Tibial nerve (tissue), 4 donors: ENCODE results near the gene CROCC2. TPM values are rescaled to one million over a fixed set of nuclear protein-coding genes. Genes with fewer than 3 reads are reported as not detected.

Source experiments
- DNase-seq, 2 donors: peaks; one replicate each; pipeline ENCODE4 v3.0.0-alpha.2; 2019; ENCODE audit warnings: low spot score in 2 of 2
- H3K27ac ChIP-seq, 4 donors: fragments of 200-600 bp; sonication (generic) in 3 of 4; one replicate each; pipeline ENCODE4 v1.5.1; 2017 to 2019; ENCODE audit warnings: mild to moderate bottlenecking in 1 of 4
- H3K27me3 ChIP-seq, 2 donors: fragments of 200-600 bp; sonication (generic) in 1 of 2; one replicate each; pipeline versions ENCODE4 v1.5.1 to v1.6.0; 2017 to 2019
- H3K36me3 ChIP-seq, 3 donors: fragments of 200-600 bp; sonication (generic); one replicate each; pipeline ENCODE4 v1.5.1; 2018 to 2019
- H3K4me1 ChIP-seq, 4 donors: fragments of 200-600 bp; sonication (generic) in 3 of 4; one replicate each; pipeline ENCODE4 v1.5.1; 2017 to 2019
- H3K4me3 ChIP-seq, 4 donors: fragments of 200-600 bp; sonication (generic) in 3 of 4; one replicate each; pipeline ENCODE4 v1.5.1; 2017 to 2019; ENCODE audit warnings: mild to moderate bottlenecking in 1 of 4, moderate library complexity in 1 of 4
- H3K9me3 ChIP-seq, 4 donors: fragments of 200-600 bp; sonication (generic) in 3 of 4; one replicate each; pipeline ENCODE4 v1.5.1; 2017 to 2019
- EP300 ChIP-seq, 2 donors: sonication (generic); formaldehyde crosslinking; IDR thresholded peaks; one replicate each; pipeline ENCODE4 v1.6.1; 2017; ENCODE audit warnings: antibody characterized with exemption in 2 of 2, mild to moderate bottlenecking in 1 of 2
- POLR2A ChIP-seq, 2 donors: fragments of 450-650 bp; IDR thresholded peaks; one replicate each; pipeline ENCODE4 v1.6.1; 2017; ENCODE audit warnings: antibody characterized with exemption in 2 of 2, mild to moderate bottlenecking in 2 of 2, moderate library complexity in 2 of 2
- WGBS, 2 donors: methylation state at CpG; one replicate each; pipeline ENCODE4 v1.1.5; 2018; 5-methylcytosine and 5-hydroxymethylcytosine counted together
- total RNA-seq, 4 donors: library from RNA; depleted of rRNA; stranded (reverse); fragments of >200 nt; gene quantifications; one replicate each; pipeline ENCODE4 v1.1.0, GENCODE V29; 2016
- TF ChIP-seq, protein P1 (sequence below), 5 experiments: fragments of 200-600 bp in 3 of 5; fragments of 450-650 bp in 2 of 5; sonication (generic) in 3 of 5; IDR thresholded peaks; one replicate each; pipeline ENCODE4 v1.5.1; 2016 to 2019; ENCODE audit warnings: antibody characterized with exemption in 5 of 5, mild to moderate bottlenecking in 3 of 5, moderate library complexity in 2 of 5

Gene CROCC2
- total RNA-seq, 4 donors from 2014 or later = 0.44 to 1.2 TPM; not detected in 2

- Histone ChIP-seq H3K4me3 (no peak overlapping the region), H3K36me3 (no peaks in the 10 kb centered on the region), H3K9me3 (peaks cover 0 to 23% (median 1%) of the 10 kb centered on the region in 4 donors), H3K27me3 (no peaks in the 10 kb centered on the region), H3K4me1 (peaks cover 0 to 1% (median 0%) of the 10 kb centered on the region in 4 donors), H3K27ac (no peak overlapping the region)
- no peak for DNase-seq
- TF ChIP-seq POLR2A (IDR thresholded peaks at IDR 0.05) = no peak
- WGBS, 2 donors = 85 to 87% methylated on average over 7 of the region's 7 CpGs
Observed at GRCh38 chr2:240927390-240927781, 21.2 kb downstream of the CROCC2 start.

DNA sequence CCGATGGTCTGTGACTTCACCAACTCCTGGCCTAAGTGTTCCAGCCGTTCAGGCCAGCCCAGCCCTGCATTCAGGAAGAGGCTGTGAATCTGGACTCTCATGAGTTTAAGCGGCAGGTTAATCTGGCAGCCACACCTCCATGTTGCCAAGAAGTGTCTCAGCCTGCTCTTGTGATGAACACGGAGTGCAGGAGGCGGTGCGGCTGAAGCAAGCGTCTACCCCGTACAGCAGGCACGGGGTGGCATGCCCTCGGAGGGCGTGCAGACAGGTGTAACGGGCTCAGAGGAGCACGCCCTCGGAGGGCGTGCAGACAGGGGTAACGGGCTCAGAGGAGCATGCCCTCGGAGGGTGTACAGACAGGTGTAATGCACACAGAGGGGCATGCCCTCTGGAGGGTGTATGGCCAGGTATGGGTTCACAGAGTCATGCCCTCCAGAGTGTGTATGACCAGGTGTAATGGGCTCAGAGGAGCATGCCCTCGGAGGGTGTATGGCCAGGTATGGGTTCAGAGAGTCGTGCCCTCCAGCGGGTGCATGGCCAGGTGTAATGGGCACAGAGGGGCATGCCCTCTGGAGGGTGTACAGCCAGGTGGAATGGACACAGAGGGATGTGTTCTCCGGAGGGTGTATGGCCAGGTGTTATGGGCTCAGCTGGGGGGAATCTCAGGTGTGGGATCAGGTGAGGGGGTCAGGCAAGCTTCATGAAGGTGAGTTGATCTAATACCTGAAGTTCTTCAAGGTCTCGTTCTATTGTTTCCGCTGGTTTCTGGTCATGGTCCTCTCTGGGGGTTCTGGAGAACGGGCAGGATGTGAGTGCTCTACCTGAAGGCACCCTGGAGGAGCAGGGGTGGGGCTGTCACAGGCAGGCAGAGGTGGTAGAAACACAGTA lies 22.6 kb downstream of the CROCC2 start:
- Histone ChIP-seq H3K4me1 (no peaks in the 10 kb centered on the region), H3K9me3 (peaks cover 0 to 23% (median 1%) of the 10 kb centered on the region in 4 donors), H3K27me3 (no peaks in the 10 kb centered on the region), H3K27ac (no peak overlapping the region), H3K4me3 (no peak overlapping the region), H3K36me3 (no peaks in the 10 kb centered on the region)
- TF ChIP-seq POLR2A (IDR thresholded peaks at IDR 0.05) (no peak), EP300 (IDR thresholded peaks at IDR 0.05) (no peak)
- TF ChIP-seq, protein P1, sequence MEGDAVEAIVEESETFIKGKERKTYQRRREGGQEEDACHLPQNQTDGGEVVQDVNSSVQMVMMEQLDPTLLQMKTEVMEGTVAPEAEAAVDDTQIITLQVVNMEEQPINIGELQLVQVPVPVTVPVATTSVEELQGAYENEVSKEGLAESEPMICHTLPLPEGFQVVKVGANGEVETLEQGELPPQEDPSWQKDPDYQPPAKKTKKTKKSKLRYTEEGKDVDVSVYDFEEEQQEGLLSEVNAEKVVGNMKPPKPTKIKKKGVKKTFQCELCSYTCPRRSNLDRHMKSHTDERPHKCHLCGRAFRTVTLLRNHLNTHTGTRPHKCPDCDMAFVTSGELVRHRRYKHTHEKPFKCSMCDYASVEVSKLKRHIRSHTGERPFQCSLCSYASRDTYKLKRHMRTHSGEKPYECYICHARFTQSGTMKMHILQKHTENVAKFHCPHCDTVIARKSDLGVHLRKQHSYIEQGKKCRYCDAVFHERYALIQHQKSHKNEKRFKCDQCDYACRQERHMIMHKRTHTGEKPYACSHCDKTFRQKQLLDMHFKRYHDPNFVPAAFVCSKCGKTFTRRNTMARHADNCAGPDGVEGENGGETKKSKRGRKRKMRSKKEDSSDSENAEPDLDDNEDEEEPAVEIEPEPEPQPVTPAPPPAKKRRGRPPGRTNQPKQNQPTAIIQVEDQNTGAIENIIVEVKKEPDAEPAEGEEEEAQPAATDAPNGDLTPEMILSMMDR (IDR thresholded peaks at IDR 0.05) = no peak
- peak; percentile 2 to 8 for DNase-seq
- 88 to 89% methylated on average over 24 of the region's 24 CpGs for WGBS, 2 donors

DNA sequence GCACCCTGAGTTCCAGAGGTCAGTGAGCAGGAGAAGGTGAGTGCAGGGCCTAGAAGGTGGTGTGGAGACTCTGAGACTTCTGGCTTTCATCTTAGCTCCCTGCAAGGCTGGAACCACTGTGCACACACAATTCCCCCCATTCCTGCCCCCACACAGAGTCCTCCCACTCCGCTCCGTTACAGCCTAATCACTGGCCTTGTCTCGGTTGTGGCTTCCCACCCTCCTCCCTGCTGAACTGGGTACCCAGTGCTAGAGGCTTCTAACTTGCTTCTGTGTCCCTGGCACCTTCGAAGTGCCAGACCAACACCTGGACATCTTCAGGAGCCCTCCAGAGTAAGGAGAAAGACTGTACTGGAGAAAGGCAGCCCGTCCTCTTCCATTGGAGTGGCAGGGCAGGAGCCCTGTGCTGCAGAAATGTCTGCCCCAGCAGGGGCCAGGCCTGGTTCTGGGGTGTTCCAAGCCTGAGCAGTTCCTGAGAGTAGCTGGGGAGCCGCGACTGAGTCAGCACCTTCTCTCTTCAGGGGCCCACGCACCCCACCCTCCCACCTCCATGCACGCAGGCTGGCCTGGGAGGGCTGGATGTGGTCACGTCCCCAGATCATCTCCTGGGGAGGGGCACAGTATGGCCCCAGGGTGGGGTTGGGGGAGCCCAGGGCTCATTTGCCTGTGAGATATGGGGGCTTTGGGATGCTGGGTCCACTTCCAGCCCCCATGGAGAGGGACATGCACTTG lies 23.4 kb downstream of the CROCC2 start:
- Histone ChIP-seq H3K9me3 (peaks cover 0 to 23% (median 1%) of the 10 kb centered on the region in 4 donors), H3K36me3 (no peaks in the 10 kb centered on the region), H3K27ac (no peak overlapping the region), H3K4me3 (no peak overlapping the region), H3K4me1 (no peaks in the 10 kb centered on the region), H3K27me3 (no peaks in the 10 kb centered on the region)
- TF ChIP-seq EP300 (IDR thresholded peaks at IDR 0.05) (no peak), POLR2A (IDR thresholded peaks at IDR 0.05) (no peak)
- TF ChIP-seq, protein P1 (IDR thresholded peaks at IDR 0.05) = no peak
- DNase-seq = peak in 1 of 2 donors; percentile 3
- WGBS, 2 donors = 68 to 69% methylated on average over 7 to 10 of the region's 10 CpGs

- DNase-seq = peak in 1 of 2 donors; percentile 3
- no peak for TF ChIP-seq EP300 (IDR thresholded peaks at IDR 0.05)
- TF ChIP-seq POLR2A (IDR thresholded peaks at IDR 0.05) = no peak
- TF ChIP-seq, protein P1 (IDR thresholded peaks at IDR 0.05) = no peak
- 73 to 87% methylated on average over 9 to 12 of the region's 12 CpGs for WGBS, 2 donors
- no peak overlapping the region for H3K27ac ChIP-seq
- no peaks in the 10 kb centered on the region for H3K4me1 ChIP-seq
- H3K27me3 ChIP-seq = no peaks in the 10 kb centered on the region
- no peaks in the 10 kb centered on the region for H3K36me3 ChIP-seq
- peaks cover 0 to 23% (median 1%) of the 10 kb centered on the region in 4 donors for H3K9me3 ChIP-seq
- no peak overlapping the region for H3K4me3 ChIP-seq
Observed at GRCh38 chr2:240930096-240930630, 24.0 kb downstream of the CROCC2 start.

GRCh38 chr2:240930631-240931318 lies 24.6 kb downstream of the CROCC2 start:
- H3K36me3 ChIP-seq = no peaks in the 10 kb centered on the region
- H3K9me3 ChIP-seq = peaks cover 0 to 23% (median 1%) of the 10 kb centered on the region in 4 donors
- no peaks in the 10 kb centered on the region for H3K4me1 ChIP-seq
- no peak overlapping the region for H3K27ac ChIP-seq
- 83 to 87% methylated on average over 16 to 22 of the region's 26 CpGs for WGBS, 2 donors
- peak in 1 of 2 donors; percentile 9 for DNase-seq
- no peaks in the 10 kb centered on the region for H3K27me3 ChIP-seq
- TF ChIP-seq, protein P1 (IDR thresholded peaks at IDR 0.05) = no peak
- TF ChIP-seq EP300 (IDR thresholded peaks at IDR 0.05) = no peak
- TF ChIP-seq POLR2A (IDR thresholded peaks at IDR 0.05) = no peak
- H3K4me3 ChIP-seq = no peak overlapping the region
